Uterus (tissue), 4 donors: Measurements from ENCODE around the gene YES1. TPM values are rescaled to one million over a fixed set of nuclear protein-coding genes. Genes with fewer than 3 reads are reported as not detected.

Experiments
- DNase-seq, 2 donors: peaks; one replicate each; pipeline ENCODE4 v3.0.0-alpha.2; 2019 to 2020
- H3K27ac ChIP-seq, 2 donors: fragments of 200-600 bp; sonication (generic); 1 replicate in 1 of 2; 2 replicates in 1 of 2; pipeline ENCODE4 v1.5.1; 2016 to 2018
- H3K27me3 ChIP-seq, 2 donors: fragments of 200-600 bp; sonication (generic); one replicate each; pipeline ENCODE4 v1.5.1; 2018 to 2019; ENCODE audit warnings: control low read depth in 1 of 2
- H3K36me3 ChIP-seq, 2 donors: fragments of 200-600 bp; sonication (generic); one replicate each; pipeline ENCODE4 v1.5.1; 2019; ENCODE audit warnings: control low read depth in 1 of 2
- H3K4me1 ChIP-seq, 2 donors: fragments of 200-600 bp; sonication (generic); one replicate each; pipeline ENCODE4 v1.5.1; 2018 to 2019; ENCODE audit warnings: control low read depth in 1 of 2
- H3K4me3 ChIP-seq, 2 donors: fragments of 200-600 bp; sonication (generic); 1 replicate in 1 of 2; 2 replicates in 1 of 2; pipeline ENCODE4 v1.5.1; 2018 to 2019; ENCODE audit warnings: mild to moderate bottlenecking in 1 of 2
- H3K9me3 ChIP-seq, 2 donors: fragments of 200-600 bp; sonication (generic); one replicate each; pipeline ENCODE4 v1.5.1; 2019; ENCODE audit warnings: control low read depth in 1 of 2
- CTCF ChIP-seq, 4 experiments: fragments of 200-600 bp in 2 of 4; fragments of 450-650 bp in 2 of 4; sonication (generic) in 2 of 4; IDR thresholded peaks; one replicate each; pipeline ENCODE4 v1.5.1; 2016 to 2019; ENCODE audit warnings: antibody characterized with exemption in 4 of 4, mild to moderate bottlenecking in 2 of 4, moderate library complexity in 1 of 4
- POLR2A ChIP-seq, 2 donors: fragments of 450-650 bp; IDR thresholded peaks; one replicate each; pipeline ENCODE4 v1.6.1; 2016; ENCODE audit warnings: antibody characterized with exemption in 2 of 2, mild to moderate bottlenecking in 1 of 2, moderate library complexity in 1 of 2
- intact Hi-C: fragments of 100-400 bp; cut with DNase I; formaldehyde crosslinking; loops from one replicate; pipeline ENCODE4 v1.15.1; 2023; ENCODE audit warnings: low total_unique reads
- total RNA-seq, 4 donors: library from RNA; depleted of rRNA in 3 of 4; stranded (reverse); fragments of >200 nt in 3 of 4; gene quantifications; one replicate each; pipeline versions ENCODE4 v1.1.0 to v1.2.4, GENCODE V29; 2014 to 2023
- donor health status: DM: yes; HTN: yes; CAD: no.

YES1 gene
- total RNA-seq, 4 donors from 2014 or later, result 21.0 to 158 (median 37.0) TPM

DNA sequence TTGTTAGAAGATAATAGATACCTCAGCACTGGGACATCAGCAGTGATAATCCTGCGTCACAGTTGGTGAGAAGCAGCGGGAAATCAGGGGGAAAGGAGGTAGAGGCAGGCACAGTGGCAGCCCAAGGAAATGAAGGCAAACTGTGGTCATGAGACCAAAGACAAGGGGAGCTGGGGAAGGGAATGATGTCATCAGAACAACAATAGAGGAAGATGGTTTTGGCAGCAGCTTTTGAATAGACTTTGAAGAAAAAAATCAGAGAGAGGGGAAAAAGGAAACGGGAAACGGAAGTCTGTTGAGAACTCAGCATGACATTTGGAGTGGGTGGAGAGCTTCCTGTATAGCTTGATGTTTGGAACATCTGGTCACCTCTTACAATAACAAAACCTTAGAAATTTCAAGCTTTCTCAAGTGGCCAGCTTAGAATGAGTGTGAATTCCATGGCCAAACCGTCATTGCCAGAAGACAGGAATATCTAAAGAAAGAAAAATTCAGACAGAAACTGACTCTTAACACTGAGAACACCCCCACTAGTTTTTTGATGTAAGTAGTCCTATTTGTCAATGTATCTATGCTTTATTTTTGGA is 18.4 kb upstream of the YES1 start:
- DNase-seq, result peak in 1 of 2 donors; percentile 21
- no peaks in the 10 kb centered on the region for H3K27me3 ChIP-seq
- H3K4me1 ChIP-seq, result no peaks in the 10 kb centered on the region
- H3K36me3 ChIP-seq, result no peaks in the 10 kb centered on the region
- no peak overlapping the region for H3K4me3 ChIP-seq
- intact Hi-C loops, result no loop called here
- no peak for TF ChIP-seq POLR2A (IDR thresholded peaks at IDR 0.05)
- H3K9me3 ChIP-seq, result no peaks in the 10 kb centered on the region
- H3K27ac ChIP-seq, result peak overlapping the region in 1 of 2 donors; percentile 42

DNA sequence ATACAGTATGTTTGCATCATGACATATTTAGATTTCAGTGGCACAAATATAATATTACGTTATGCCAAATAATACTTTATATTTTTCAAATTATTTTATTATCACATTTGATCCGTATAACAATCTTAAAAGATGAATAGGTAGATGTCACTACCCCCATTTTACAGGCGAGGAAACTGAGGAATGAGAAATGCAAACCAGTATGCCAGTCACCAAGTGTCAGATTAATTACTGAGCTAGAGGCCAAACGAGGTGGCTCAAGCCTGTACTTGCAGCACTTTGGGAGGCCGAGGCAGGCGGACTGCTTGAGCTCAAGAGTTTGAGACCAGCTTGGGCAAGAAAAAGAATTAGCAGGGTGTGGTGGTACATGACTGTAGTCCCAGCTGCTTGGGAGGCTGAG is 17.4 kb upstream of the YES1 start:
- no peaks in the 10 kb centered on the region for H3K27me3 ChIP-seq

GRCh38 chr18:827093-827677 is 15.1 kb upstream of the YES1 start:
- intact Hi-C loops, result no loop called here
- no peaks in the 10 kb centered on the region for H3K4me1 ChIP-seq

More for the DNA sequence above, 17.4 kb upstream of the YES1 start:
- no peak overlapping the region for H3K27ac ChIP-seq
- intact Hi-C loops, result no loop called here
- no peaks in the 10 kb centered on the region for H3K4me1 ChIP-seq
- no peak overlapping the region for H3K4me3 ChIP-seq
- no peaks in the 10 kb centered on the region for H3K36me3 ChIP-seq
- no peak for DNase-seq
- TF ChIP-seq CTCF (IDR thresholded peaks at IDR 0.05), result no peak
- no peak for TF ChIP-seq POLR2A (IDR thresholded peaks at IDR 0.05)
- no peaks in the 10 kb centered on the region for H3K9me3 ChIP-seq

GRCh38 chr18:825891-826585 is 14.0 kb upstream of the YES1 start:
- no peaks in the 10 kb centered on the region for H3K27me3 ChIP-seq
- intact Hi-C loops, result no loop called here
- no peak for DNase-seq
- H3K9me3 ChIP-seq, result no peaks in the 10 kb centered on the region
- H3K27ac ChIP-seq, result no peak overlapping the region
- no peak overlapping the region for H3K4me3 ChIP-seq
- no peaks in the 10 kb centered on the region for H3K36me3 ChIP-seq
- H3K4me1 ChIP-seq, result no peaks in the 10 kb centered on the region
- TF ChIP-seq POLR2A (IDR thresholded peaks at IDR 0.05), result no peak
- TF ChIP-seq CTCF (IDR thresholded peaks at IDR 0.05), result no peak

More at GRCh38 chr18:827093-827677, 15.1 kb upstream of the YES1 start:
- TF ChIP-seq CTCF (IDR thresholded peaks at IDR 0.05), result no peak
- no peak for TF ChIP-seq POLR2A (IDR thresholded peaks at IDR 0.05)
- Histone ChIP-seq H3K27ac (no peak overlapping the region), H3K4me3 (no peak overlapping the region), H3K27me3 (no peaks in the 10 kb centered on the region), H3K9me3 (no peaks in the 10 kb centered on the region), H3K36me3 (no peaks in the 10 kb centered on the region)
- no peak for DNase-seq

GRCh38 chr18:824179-824578 is 12.1 kb upstream of the YES1 start:
- TF ChIP-seq CTCF (IDR thresholded peaks at IDR 0.05), result no peak
- TF ChIP-seq POLR2A (IDR thresholded peaks at IDR 0.05), result no peak
- intact Hi-C loops, result no loop called here
- no peaks in the 10 kb centered on the region for H3K9me3 ChIP-seq
- no peaks in the 10 kb centered on the region for H3K4me1 ChIP-seq
- H3K4me3 ChIP-seq, result no peak overlapping the region
- H3K36me3 ChIP-seq, result no peaks in the 10 kb centered on the region
- H3K27ac ChIP-seq, result no peak overlapping the region
- no peak for DNase-seq
- H3K27me3 ChIP-seq, result no peaks in the 10 kb centered on the region
